ENCODE measurements around the gene IMPA2.

DNA sequence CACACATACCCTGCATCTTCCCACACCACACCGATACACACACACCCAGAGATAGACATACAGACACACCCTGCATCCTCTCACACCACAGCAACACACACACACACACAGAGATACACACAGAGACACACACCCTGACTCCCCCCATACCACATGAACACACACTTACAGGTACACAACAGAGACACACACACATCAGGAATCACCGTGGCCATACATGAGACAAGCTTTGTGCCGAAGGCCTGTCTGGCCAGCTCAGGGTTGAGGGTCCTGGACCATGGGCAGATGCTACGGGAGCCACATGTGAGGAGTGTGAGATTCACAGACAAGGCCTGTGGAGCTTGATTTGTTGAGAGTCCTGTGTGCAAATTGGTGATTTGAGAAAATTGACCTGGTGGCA lies 15.6 kb downstream of the IMPA2 start:
- TF ChIP-seq EZH2 (IDR thresholded peaks at IDR 0.05; ENCODE audit: low read depth, low read length, severe bottlenecking), result no peak
- TF ChIP-seq, protein P1, sequence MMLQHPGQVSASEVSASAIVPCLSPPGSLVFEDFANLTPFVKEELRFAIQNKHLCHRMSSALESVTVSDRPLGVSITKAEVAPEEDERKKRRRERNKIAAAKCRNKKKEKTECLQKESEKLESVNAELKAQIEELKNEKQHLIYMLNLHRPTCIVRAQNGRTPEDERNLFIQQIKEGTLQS (IDR thresholded peaks at IDR 0.05; ENCODE audit: insufficient read depth, low read depth, low read length), result no peak
- TF ChIP-seq BCL11A (IDR thresholded peaks at IDR 0.05; ENCODE audit: low read depth in 2 of 2, low read length in 2 of 2), result no peak
- no peak for TF ChIP-seq POLR2A (IDR thresholded peaks at IDR 0.05; ENCODE audit: control extremely low read depth in 1 of 2, low read depth in 2 of 2, low read length in 2 of 2)
- no peak for TF ChIP-seq ASH2L (IDR thresholded peaks at IDR 0.05; ENCODE audit: low read length)
- TF ChIP-seq SIRT6 (IDR thresholded peaks at IDR 0.05; ENCODE audit: low read length), result no peak

Data from H1 (cell line).